ENCODE results near the gene GPRC5C.

The GPRC5C gene

DNA sequence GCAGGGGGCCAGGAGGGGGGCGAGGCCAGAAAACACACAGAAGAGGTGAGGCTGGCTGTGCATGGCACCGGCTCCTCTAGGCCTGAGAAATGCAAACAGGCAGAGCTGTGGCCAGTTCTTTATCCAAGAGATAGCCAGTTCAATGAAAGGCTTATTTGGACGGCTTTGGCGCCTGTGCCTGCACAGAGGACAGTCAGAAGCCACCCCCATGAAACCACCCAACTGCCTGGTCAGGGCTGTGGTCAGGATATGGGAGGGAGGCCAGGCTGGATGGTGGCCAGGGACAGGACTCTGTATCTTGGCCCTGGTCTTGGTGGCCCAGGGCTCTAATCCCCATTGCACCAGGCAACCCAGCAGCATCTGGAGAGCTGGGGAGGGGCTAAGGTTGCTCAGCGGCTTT is 24.5 kb upstream of the GPRC5C start:
- no peak for DNase-seq

DNA sequence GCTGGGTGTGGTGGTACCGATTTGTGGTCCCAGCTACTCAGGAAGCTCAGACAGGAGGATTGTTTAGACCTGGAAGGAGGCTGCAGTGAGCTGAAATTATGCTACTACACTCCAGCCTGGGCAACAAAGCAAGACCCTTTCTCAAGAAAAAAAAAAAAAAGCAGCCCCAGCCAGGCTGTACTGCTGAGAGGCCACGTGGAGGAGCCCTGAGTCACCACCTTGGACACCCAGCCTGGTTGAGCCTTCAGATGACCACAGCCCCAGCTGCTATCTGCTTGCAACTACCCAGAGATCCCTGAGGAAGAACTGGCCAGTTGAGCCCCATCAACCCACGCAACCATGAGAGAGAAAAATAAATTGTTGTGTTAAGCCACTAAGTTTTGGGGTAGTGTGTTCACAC is 23.6 kb upstream of the GPRC5C start:
- no peak for DNase-seq

DNA sequence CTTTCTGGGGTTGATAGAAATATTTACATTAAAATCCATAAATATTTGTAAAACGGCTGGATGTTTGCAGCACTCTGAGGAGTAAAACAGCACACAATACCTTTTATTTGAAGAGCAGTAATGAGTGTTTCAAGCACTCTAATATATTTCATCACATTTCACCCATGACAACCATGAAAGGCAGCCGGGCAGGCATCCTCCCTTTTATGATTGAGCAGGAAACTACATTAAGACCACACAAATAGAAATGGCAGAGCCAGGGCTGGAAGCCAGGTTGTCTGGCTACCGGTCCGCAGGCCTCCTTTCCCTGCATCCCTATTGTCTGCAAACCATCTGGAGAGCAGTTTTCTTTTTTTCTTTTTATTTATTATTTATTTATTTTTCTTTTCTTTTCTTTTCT is 23.1 kb upstream of the GPRC5C start:
- no peak for DNase-seq

DNA sequence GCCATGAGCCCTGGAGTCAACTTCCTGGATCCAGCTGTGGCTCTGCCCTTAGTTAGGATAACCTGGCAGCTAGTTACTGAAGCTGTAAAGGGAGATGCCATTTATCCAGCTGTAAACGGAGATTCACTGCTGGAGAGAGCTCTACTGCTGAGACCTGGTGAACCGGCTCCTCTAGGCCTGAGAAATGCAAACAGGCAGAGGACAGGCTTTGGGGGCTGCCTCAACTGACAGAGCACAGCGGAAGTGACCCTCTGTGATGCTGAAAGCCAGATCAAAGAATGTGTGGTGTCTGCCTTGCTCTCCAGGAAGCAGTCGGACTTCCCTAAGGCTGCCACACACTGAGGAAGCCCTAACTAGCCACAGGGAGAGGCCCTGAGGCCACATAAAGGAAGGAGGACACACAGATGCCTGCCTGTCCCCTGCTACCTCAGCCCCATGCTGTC is 21.9 kb upstream of the GPRC5C start:
- no peak for DNase-seq

DNA sequence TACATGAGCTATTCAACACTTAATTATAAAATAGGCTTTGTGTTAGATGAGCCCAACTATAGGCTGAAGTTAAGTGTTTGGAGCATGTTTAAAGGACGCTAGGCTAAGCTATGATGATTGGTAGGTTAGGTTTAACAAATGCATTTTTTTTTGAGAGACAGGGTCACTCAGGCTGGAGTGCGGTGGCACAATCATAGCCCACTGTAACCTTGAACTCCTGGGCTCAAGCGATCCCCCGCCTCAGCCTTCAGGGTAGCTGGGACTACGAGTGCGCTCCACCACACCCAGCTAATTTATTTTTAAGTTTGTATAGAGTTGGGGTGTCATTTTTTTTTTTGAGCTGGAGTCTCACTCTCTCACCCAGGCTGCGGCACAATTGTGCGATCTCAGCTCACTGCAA is 19.3 kb upstream of the GPRC5C start:
- no peak for DNase-seq

DNA sequence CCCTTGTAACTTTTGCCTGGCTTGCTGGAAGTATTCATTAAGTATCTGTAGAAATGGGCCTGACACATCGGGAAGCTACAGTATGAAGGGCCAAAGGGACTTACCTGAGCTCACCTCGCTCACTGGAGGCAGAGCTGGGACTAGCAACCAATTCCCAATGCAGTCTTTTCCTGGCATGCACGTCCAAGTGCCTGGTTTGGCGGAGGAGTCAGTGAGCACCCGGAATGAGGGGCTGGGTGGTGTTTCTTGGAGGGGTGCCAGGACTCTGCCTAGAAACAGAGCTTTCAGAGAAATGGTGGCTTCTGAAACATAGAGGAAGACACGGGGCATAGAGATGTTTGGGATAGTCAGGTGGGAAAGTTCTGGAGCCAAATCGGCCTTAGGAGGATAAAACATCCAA is 18.4 kb upstream of the GPRC5C start:
- DNase-seq, result no peak

DNA sequence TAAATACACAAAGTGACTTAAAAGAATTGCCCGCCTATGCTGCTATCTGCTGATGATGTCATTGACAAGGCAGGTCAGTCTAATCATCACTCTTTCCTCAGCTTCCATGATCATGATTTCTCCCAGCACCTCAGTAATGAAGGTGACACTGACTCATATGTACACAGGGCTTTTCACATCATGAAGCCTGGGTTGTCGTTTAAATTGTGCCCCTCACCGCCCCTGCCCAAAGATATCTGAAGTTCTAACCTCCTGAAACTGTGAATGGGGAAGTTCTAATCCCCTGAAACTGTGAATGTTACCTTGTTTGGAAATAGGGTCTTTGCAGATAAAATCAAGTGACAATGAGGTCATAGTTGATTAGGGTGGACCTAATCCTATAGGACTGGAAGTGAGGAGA is 17.4 kb upstream of the GPRC5C start:
- DNase-seq, result no peak

DNA sequence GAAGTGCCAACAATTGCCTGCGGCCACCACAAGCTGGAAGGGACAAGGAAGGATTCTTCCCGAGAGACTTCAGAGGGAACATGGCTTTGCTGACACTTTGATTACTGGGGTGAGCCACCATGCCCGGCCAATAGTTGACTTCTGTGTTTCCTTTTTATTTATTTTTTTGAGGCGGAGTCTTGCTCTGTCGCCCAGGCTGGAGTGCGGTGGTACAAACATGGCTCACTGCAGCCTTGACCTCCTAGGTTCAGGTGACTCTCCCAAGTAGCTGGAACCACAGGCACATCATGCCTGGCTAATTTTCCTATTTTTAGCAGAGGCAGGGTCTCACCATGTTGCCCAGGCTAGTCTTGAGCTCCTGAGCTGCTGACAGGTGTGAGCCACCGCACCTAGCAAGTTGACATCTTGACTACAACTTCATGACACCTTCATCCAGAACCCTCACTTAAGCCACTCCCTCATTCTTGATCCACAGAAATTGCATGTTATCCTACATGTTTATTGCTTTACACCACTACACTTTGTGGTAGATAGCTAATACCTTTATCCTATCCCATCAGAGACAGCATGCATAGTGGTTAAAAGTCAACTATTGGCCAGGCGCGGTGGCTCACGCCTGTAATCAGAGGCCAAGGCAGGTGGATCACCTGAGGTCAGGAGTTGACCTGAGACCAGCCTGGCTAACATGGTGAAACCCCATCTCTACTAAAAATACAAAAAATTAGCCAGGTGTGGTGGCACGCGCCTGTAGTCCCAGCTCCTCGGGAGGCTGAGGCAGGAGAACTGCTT is 16.1 kb upstream of the GPRC5C start:
- no peak for DNase-seq

DNA sequence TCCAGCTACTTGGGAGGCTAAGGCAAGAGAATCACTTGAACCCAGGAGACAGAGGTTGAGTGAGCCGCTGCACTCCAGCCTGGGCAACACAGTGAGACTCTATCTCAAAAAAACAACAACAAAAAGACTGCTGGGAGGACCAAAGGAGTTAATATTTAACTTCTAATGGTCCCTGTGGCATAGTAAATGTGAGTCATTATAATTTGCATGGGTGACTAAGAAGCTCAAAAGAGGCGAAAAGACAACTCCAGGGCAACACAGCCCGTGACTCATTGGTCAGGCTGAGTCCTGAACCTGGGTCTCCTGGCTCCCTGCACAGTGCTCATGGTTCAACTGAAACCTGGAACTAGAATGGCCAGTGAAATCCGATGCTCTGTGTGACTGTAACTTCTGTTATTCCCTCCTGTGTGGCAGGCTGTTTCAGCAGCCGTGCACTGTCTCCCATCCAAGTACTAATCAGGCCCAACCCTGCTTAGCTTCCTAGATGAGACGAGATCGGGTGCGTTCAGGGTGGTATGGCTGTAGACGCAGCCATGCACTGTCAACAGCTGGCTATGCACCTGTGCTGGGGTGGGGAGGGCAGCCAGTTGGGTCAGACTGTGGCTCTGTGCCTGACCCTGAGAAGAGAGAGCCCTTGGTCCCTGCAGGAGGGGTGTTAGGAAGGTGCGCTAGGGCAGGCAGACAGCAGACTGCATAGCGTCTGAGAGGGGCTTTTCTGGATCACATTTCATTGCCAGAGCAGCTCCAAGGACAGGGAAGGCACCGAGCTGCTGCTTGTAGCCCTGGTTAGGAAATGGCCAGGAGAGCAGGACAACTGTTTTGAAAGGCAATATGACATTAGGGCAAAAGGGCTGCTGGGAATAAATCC is 14.5 kb upstream of the GPRC5C start:
- DNase-seq, result no peak

DNA sequence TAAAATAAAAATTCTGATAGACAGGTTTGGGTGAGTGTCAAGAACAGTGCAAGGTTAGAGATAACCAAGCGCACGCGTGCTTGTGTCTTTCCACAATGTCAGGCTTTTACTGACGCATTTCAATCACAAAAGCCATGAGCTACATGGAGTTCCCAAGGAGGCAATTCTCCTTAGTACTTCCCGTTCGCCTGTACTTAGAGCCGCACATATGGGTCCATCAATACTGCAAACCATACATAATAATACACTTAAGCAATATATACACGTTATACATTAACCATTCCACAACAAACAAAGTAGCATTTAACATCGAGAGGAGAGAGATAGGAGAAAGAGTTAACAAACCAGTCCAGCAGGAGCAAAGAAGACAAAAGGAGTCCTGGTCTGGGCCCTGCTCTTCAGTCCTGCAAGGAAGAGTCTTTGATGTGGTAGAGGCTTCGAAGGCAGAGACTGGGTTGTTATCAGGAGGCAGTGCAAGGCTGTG is 11.9 kb upstream of the GPRC5C start:
- DNase-seq, result no peak

DNA sequence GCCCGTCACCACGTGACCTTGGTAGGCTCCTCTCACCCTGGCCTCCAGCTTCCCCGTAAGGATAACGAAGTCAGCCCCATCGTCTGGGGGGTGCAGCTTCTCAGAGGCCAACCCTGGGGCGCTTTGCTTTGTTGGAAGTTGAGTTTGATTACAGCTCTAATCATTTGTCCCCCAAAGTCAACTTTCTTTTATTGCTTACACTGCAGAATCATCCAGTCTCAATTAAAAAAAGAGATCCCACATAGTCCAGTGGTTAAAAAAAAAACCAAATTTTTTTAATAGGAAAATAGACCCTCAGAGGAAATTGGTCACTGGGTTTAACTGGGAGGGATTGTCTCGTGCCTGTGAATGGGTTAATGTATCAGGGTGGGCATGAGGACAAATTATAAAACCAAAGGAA is 7.8 kb upstream of the GPRC5C start:
- DNase-seq, result no peak

DNA sequence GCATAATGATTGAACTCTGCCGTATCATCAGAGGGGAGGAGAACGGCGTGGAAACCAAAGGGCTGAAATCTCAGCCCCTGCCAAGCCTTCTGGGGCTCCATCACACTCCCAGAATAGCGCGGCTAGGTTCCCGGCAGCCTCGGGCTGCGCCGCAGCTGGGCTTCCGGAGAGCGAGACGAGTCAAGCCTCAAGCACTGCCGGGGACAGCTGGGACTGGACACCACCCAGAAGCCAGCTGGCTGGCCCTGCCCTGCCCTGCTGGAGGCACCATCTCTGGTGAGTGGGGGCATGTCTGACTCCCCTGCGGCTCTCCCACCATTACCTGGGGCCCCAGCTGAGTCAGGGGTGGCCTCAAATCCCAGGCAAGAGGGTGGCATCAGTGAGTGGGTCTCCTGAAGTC is 7.2 kb upstream of the GPRC5C start:
- DNase-seq, result no peak

DNA sequence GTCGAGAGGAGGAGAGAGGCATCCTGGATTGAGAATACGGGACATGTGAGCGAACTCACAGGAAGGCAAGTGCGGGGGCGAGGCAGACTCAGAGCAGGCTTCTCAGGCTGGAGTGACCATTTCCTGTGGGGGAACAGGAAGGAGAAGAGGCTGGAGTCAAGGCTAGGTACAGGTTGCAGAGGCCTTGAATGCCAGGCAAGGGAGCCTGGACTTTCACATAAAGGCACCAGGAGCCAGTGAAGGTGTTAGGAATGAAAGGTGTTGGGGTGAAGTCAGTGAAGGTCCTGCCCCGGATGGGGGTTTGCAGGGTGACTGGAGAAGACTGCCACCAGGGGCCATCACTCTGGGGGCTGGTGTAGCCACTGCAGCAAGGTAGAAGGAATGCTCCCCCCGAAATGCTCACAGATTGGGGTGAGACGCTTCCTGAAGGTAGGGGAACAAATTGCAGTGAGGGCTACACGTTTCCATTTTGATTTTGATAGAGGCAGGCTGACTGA is 5.3 kb upstream of the GPRC5C start:
- DNase-seq, result no peak

DNA sequence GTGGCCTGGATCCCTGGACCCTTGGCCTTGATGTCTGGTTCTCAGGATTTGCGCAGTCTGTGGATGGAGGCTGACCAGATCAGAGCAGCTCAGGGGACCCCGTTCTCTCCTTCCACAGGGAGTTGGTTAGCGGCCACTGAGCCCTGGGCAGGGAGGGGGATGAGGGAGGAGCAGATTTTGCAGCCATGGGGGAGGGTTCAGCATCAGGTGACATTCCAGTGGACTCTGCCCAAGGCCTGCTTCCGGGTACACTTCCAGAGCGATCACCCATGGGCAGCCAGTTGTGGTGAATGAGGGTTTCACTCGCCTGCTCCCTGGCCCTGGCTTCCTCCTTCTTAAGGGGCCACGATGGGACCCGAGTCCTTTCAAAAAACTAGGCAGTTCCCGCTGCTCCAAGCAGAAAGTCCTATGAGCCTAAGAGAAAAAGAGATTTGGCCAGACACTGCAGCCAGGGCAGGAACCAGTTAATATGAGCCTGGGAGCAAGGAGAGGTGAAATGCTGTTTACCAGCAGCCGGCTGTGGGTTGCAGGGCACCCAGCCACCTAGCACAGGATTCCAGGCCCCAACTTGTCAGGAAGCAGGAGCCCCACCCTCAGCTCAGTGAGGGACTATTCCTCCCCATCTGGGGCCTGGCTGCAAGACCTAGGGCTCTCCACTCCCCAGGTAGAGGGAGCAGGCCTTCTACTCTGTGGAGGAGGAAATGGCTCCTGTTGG is 4.7 kb upstream of the GPRC5C start:
- peak; percentile 41 for DNase-seq

DNA sequence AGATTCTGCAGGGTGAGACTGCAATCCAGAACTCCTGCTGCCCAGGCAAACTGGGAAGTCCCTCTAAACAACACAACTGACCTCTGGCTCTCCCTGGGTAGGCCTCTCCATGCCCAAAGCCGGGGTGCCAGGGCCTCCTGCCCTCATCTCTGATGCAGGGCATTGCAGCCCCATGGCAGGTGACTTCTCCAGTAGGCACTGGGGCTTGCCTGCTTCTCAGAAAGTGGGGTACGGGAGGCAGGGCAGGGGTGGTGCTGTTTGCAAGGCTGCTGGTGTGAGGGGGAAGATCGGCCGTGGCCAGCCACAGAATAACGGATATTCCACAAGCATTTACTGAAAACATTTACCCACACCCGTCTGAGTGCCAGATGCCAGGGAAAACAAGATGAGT is 4.1 kb upstream of the GPRC5C start:
- no peak for DNase-seq

DNA sequence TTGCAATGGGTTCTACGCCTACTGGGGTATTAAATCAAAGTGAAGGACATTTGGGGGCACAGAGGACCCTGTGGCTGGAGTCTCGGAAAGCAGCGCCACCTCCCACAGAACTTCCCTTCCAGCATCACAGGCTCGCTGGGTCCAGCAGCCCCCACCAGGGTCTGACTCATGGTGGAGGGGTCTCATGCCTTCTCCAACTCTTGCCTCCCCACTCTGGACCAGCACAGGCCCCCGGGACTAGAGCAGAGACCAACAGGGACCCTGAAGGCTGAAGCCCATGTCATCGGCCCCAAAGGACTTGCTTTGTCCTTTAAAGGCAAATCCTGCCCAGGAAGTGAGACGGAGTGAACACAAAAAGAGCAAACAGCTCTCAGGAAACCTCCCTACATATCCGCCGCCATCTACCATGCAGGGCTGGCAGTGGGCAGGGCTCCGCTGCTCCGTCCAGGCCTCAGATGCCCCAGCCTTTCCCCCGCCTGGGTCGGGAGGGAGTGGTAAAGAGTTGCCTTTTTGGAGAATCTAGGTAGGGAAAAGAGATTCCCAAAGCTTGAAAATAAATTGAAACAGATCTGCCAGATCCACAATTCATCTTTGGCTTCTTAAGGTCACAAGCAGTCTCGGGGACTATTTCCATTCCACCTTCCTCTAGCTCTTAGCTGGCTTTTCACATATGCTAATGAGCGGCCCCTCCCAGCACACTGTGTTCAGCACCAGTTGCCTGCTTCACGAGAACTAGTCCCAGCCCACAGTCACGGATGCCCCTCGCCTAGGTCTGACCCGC is 2.1 kb upstream of the GPRC5C start:
- no peak for DNase-seq

DNA sequence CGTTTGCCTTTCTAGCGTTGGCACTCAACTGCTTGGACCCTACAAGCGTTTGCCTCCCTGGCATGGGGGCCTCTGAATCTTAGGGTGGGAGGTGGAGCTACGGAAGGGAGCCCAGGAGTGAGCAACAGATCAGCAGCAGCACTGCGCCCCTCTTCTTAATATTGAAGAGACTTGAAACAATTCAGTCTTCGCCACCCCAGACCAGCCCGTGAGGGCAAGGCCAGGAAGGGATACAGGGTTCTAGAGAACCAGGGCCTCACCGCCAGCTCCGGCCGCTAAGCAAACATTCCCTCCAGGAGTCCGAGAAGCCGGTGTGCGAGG is 1.5 kb upstream of the GPRC5C start:
- no peak for DNase-seq

DNA sequence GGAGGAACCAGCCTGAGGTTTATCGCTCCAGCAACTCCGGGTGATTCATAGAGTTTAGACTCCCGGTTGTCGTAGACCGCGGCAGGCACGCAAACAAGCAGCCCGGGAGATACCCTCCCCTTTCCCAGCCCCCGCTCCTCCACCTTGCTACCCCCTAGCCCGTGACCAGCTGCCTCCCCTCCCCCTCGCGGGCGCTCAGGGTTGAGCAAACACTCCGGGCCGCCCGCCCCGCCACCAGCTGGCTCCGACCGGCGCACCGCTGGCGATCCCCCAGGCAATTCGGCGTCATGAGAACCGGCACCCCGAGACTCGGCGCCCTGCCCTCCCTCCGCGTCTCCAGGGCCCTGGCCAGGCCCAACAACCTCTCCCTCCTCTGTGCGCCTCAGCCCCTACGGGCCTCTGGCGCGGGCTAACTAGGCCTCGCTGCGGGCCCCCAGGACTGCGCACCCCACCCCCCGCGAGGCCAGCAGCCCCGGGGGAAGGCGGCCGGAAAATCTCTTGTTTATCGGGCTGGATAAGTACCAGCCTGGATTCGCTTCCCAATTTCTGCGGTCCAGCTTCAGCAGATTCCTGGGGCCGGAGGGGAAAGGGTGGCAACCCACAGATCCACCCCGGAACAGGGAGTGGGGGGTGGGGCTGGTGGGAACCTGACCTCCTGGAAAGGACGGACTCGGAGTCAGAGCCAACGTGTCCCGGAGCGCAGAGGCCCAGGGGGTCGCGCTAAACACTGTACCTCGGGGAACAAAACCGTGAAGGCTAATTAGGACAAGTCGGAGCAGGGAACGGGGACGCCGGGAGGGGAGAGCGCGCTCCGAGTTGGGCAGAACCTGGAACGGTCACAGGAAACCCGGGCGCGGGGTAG is 951 bp upstream of the GPRC5C start:
- DNase-seq, result peak; percentile 79

DNA sequence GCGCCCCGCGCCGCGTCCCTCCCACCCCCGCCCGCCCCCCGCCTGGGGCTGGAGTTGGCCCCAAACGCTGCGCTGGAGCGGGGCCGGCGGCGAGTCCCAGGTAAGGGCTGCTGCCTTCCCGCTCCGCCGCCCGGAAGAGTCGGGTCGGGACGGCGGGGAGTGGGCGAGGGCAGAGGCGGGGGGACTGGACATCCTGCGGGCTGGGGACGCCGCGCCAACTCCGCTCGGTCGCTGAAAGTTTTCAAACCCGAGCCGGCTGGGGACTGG is 469 bp downstream of the GPRC5C start:
- DNase-seq, result no peak

DNA sequence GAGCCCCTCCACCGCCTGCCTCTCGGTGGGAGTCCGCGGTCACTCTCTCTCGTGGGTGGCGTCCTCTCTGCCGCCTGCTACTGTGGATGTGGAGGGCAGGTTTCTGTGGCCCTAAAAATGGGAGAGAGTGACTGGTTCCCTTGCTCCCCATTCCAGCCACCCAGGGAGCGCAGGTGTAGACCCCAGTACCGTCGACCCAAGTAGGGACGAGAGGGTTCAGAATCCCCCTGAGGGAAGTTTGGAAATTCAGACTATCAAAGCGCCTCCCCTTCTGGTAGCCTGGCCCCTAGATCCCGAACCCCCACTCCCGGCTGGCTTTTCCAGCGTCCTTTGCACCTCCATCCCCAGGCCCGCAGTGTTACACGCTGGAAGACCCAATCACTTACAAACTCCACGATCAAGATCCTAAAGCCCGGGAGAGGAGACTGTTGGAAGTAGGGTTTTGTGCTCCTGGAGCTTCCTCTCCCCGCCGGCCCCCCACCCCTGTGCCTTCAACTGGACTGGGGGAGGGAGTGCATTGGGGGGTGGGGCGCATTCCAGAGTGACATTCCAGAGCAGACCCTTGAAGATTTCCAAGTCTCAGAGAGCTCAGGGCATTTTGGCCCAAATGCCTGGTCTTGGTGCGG is 991 bp downstream of the GPRC5C start:
- no peak for DNase-seq

DNA sequence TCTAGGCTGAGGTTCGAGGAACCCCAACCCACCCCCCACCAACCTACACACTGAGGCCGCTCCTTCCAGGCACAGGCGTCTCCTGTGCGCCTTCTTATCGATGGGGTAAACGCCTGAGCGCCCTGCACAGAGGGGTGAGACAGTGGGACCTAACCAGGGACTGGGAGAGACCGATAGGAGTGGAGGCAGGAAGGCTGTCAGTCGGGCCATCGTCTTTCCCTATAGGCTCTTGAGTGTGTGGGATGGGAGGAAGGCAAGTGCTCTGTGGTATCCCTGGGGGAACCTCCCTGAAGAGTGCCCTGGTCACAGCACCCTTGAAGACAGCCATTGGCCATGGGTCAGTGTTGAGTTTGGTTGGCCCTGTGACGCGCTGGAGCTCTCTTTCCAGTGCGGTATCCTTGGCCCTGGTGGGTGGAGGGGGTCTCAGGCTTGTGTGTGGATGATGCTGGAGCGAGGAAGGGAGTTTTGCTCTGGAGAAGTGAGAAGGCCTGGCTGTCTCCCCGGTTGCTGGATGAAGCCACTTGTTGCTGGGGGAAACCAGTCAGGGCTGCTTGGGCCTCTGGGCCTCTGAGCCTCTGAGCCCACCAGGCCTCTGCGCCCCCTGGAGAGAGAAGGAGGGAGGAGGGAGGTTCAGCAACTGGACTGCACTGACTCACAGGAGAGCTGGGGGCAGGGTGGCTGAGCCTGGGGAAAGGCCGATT is 1.7 kb downstream of the GPRC5C start:
- no peak for DNase-seq
